ENCODE results near the gene RNF220.
"Not testable (repeated sequence)": the region's sequence is repeated elsewhere in the genome, so short reads cannot be mapped to it uniquely, and the experiment has no call there.

Gene RNF220

DNA sequence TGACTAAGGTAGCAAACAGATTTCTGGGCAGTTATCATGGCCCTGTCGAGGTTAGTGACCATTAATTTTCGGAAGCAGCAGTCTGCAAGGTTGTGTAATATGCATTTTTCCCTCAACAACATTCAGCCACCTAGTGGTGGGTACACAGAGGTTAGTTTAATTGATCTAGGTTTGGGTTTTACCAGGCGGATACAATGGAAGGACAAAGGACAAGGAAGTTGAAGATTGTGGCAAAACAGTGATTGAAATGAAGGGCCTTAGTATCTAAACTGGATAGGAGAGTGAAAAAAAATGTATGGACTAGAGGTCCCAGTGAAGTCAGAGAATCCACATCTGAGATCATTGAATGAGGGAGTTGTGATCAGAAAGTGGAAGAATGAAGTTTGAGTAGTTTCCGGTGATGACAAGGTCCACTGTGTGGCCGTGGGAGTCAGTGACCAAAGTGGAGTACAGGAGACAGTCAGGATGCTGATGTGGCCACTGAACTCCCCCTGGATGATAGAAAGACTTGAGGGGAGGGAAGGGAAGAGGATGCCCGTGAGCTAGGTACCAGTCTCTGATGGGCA, 272.2 kb downstream of the RNF220 start:
- DNase-seq (ENCODE audit: low read depth, low spot score), result peak; percentile 50

DNA sequence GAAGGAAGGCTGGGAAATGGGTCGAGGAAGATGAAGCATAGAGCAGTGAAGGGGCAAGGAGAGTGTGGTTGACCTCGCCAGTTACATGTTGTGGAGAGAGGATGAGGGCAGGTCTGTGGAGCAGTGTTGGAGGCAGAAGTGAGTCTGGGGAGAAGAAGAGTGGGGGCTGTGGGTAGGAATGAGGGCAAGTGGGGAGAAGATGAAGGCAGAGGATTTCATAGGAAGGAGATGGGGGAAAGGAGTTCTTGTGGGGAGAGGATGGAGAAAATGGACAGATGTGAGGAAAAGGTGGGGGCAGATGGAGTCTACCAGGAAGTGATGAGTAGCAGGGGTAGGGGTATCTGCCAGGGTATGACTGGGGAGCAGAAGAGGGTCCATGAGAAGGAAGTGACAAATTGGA, 273.1 kb downstream of the RNF220 start:
- DNase-seq (ENCODE audit: low read depth, low spot score), result no peak

GRCh38 chr1:44678626-44679025, 273.6 kb downstream of the RNF220 start:
- DNase-seq (ENCODE audit: low read depth, low spot score), result no peak

DNA sequence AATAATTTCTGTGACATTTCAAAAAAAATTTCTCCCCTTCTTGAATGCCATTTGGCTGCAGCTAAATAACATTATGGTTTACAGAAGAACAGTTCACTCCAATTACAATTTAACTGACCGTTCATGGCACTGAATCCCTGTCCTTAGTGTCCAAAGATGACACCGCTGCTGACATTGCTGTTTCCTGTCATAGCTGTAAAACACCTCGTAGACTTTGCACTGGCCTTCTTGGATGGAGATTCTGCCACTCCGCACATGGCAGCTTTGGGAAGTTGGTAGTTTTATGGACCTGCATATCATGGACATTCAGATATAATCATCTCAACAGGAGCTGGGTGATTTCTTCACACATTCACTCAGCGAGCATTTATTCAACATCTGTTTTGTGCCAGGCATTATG, 274.4 kb downstream of the RNF220 start:
- DNase-seq (ENCODE audit: low read depth, low spot score), result no peak

- DNase-seq (ENCODE audit: low read depth, low spot score), result no peak
Measured at GRCh38 chr1:44681905-44682882, 277.1 kb downstream of the RNF220 start.

DNA sequence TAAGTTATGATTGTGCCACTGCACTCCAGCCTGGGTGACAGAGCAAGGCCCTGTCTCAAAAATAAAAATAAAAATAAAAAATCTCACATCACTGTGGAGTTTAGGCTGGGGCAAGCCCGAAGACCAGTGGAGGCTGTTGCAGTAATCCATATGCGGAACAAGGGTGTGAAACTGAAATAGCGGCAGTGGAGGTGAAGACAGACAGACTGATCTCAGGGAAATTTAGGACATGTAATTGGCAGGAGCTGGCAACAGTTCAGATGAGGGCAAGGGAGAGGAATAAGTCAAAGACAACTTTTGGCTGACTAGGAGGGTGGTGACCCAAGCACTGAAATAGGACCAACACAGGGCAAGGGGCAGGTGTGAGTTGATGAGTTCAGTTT, 277.8 kb downstream of the RNF220 start:
- DNase-seq (ENCODE audit: low read depth, low spot score), result no peak

GRCh38 chr1:44684525-44684924, 279.5 kb downstream of the RNF220 start:
- no peak for DNase-seq (ENCODE audit: low read depth, low spot score)

- DNase-seq (ENCODE audit: low read depth, low spot score), result no peak
Measured at GRCh38 chr1:44685218-44685617, 280.2 kb downstream of the RNF220 start.

DNA sequence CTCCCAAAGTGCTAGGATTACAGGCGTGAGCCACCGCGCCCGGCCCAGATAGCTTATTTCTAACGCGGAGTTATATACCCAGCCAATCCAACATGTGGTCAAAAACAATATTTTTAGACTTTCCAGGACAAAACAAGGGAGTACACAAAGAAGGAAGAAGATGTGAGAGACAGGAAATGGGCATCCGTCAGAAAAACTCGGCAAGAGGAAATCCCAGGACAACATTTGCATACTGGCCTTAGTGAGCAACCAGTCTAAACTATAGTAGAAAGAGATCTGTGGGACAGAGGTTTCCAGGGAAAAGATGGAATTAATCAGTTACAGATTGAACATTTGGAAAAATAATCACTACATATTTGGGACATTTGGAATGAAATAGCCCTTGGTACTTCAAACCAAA, 280.8 kb downstream of the RNF220 start:
- DNase-seq (ENCODE audit: low read depth, low spot score), result no peak

- DNase-seq (ENCODE audit: low read depth, low spot score), result no peak
Measured at GRCh38 chr1:44688760-44689446, 283.8 kb downstream of the RNF220 start.

DNA sequence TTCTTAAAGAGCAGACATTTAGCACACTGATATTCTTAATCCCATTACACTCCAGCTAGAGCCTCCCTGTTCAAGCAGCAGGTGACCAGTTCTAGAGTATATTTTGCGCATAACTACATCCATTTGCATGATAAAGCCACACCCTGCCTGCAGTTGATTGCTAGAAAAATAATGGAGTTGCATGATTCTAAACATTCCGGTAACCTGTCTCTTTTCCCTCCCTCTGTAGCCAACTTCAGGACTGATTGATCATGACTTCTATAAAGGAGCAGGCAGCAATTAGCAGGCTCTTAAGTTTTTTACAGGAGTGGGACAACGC, 284.4 kb downstream of the RNF220 start:
- DNase-seq (ENCODE audit: low read depth, low spot score), result no peak

DNA sequence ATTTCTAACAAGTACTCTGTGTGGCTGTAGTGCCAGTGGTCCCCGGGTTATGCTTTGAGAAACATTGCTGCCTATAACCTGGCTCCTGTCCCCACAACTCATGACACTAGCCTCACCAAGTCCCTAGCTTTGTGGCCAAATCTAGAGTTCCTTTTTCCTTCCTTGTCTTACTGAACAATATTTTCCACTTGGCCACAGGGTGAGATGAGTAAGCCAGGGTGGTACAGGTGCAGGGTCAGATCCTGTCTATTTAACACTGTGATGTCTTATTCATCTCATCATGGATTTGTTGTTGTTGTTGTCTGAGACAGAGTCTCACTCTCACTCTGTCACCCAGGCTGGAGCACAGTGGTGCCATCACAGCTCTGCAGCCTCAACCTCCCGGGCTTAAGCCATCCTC, 288.1 kb downstream of the RNF220 start:
- DNase-seq (ENCODE audit: low read depth, low spot score), result no peak

DNA sequence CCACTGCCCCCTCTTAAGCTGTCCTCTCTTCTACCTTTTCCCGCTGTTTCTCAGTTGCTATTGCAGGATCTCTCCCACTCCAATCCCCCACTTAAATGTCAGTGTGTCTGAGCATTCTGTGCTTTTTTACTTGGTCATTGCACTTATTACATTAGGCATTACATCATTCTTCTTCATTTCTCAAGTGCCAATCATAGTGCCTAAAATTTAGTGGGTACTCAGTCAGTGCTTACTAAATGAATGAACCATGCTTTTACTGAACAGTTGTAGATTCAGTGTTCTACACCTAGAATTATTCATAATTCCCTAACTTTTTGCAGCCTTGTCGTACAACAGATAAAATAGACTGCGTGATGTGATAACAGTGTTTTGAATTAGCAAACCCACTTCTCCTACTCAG, 288.8 kb downstream of the RNF220 start:
- no peak for DNase-seq (ENCODE audit: low read depth, low spot score)

DNA sequence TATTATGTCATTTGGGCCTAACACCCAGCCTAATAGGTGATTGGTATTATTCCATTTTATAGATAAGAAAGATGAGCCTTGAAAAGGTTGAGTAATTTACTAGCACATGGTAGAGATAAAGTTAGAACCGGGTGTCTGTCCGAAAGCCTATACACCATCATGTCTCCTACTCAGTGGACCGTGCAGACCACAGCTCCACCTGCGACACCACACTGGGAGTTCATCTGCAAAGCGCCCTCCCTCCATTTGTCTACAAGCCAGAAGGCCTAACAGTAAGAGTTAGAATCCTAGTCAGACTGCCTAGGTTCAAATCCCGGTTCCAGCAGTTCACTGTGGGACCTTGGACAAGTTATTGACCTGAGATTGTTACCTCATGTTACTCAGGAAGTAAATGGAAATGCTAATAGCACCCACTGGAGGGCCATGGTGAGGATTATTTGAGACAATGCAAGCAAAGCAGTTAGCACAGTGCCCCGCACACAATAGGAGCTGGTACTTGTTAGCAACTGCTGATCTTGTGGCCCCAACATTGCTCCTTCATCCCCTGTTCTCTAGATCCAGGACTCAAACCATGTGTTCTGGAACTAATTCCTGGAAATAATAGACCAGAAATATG, 289.9 kb downstream of the RNF220 start:
- DNase-seq (ENCODE audit: low read depth, low spot score), result no peak

DNA sequence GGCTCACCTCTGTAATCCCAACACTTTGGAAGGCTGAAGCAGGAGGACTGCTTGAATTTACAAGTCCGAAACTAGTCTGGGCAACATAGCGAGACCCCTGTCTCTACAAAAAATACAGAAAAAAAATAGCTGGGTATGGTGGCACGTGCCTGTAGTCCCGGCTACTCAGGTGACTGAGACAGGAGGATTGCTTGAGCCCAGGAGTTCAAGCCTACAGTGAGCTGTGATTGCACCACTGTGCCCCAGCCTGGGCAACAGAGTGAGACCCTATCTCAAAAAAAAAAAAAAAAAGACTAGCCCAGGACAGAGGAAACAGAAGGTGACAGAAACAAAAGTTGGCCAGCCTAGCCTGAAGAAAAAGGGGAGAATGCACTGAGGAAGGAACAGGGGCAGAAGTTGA, 290.6 kb downstream of the RNF220 start:
- DNase-seq (ENCODE audit: low read depth, low spot score), result no peak

- no peak for DNase-seq (ENCODE audit: low read depth, low spot score)
Measured at GRCh38 chr1:44696101-44696500, 291.0 kb downstream of the RNF220 start.

DNA sequence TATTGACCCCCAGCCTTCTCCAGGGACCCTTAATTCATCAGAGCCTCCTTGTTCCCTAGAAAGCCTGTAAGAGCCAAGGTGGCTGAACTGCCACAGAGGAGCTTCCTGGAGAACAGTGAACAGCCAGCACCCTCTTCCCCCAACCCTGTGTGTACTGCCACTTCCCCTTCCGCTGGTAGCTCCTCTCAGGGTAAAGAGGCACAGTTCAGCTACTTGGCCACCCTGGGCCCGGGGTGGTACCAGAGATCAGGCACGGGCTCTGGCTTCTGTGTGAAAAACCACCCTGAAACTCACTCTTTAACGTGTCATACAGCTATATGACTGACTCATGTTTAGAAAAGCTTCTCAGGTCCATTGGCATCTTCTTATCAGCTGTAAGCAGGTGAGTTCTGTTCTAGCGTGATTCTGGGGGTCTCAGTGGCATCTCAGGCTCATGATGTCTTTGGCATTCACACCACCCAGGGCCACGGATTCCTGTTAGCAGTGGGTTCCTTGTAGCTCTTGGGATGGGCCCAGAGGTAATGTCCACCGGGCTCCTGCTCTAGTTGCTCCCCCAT, 291.8 kb downstream of the RNF220 start:
- DNase-seq (ENCODE audit: low read depth, low spot score), result no peak

GRCh38 chr1:44698138-44698537, 293.1 kb downstream of the RNF220 start:
- DNase-seq (ENCODE audit: low read depth, low spot score), result no peak

DNA sequence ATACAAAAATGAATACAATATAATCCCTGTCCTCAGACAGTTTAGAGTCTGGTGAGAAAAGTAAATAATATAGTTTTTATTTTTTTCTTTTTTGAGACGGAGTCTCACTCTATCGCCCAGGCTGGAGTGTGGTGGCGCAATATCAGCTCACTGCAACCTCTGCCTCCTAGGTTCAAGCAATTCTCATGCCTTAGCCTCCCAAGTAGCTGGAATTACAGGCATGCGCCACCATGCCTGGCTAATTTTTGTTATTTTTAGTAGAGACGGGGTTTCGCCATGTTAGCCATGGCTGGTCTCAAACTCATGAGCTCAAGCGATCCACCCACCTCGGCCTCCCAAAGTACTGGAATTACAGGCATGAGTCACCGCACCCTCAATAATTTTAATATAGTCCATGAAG, 294.3 kb downstream of the RNF220 start:
- DNase-seq (ENCODE audit: low read depth, low spot score), result not testable (repeated sequence)

DNA sequence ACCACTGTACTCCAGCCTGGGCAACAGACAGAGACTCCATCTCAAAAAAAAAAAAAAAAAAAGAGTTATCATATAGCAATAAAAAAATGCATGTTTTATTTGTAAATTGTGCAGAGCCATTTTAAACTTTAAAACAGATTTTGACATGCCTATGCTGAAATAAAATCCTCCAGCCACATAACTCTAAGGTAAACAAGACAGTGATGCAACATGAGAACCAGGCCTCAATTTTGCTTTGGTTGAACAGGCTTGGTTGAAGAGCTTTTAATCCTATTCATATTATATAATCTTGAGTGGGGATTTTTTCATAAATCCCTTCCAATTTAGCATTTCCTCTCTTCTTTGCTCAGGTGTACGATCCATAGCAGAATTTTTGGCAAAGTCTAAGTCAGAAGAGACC, 295.5 kb downstream of the RNF220 start:
- DNase-seq (ENCODE audit: low read depth, low spot score), result no peak

GRCh38 chr1:44701141-44701573, 296.1 kb downstream of the RNF220 start:
- DNase-seq (ENCODE audit: low read depth, low spot score), result no peak

All from astrocyte of the hippocampus (primary cell).